Sciatic nerve (tissue), 2 donors: ENCODE results near the gene BET1L. TPM values are rescaled to one million over a fixed set of nuclear protein-coding genes. Genes with fewer than 3 reads are reported as not detected.
A peak's percentile ranks its signal among the peaks of the same experiment; 100 is the strongest.

Experiments used
- ATAC-seq: fragments of 200-7000 bp; cut with Tn5 transposase; one replicate; pipeline ENCODE4 v1.9.1; 2020; ENCODE audit warnings: mild to moderate bottlenecking, moderate library complexity
- DNase-seq: peaks from one replicate; pipeline ENCODE4 v3.0.0-alpha.2; 2020; ENCODE audit warnings: low spot score
- intact Hi-C: fragments of 100-400 bp; cut with DNase I; formaldehyde crosslinking; loops from one replicate; pipeline ENCODE4 v1.14.2; 2022
- total RNA-seq: library from RNA; stranded (reverse); fragmentation: NEBNext Ultra II Directional; extraction: Animal tissue kit (Norgen Biotek cat#: 25700); gene quantifications from one replicate; pipeline ENCODE4 v1.2.1, GENCODE V29; 2021
- donor health status: DM: no; HTN: no; CAD: no.
- donor health status: DM: no; HTN: no; CAD: no.

BET1L gene
- total RNA-seq, 1 donor from 2014 or later = 48.1 TPM

- ATAC-seq (no peak), DNase-seq (peak; percentile 46)
- intact Hi-C loops = no loop called here
Observed at GRCh38 chr11:212150-213100, 5.2 kb upstream of the BET1L start.

GRCh38 chr11:211741-212140 lies 4.5 kb upstream of the BET1L start:
- DNase-seq (peak; percentile 17), ATAC-seq (no peak)
- intact Hi-C loops = no loop called here

GRCh38 chr11:211295-211694 lies 4.1 kb upstream of the BET1L start:
- intact Hi-C loops = no loop called here
- no peak for ATAC-seq
- peak; percentile 57 for DNase-seq

- ATAC-seq (no peak), DNase-seq (peak; percentile 60)
- intact Hi-C loops = no loop called here
Observed at GRCh38 chr11:210803-211180, 3.6 kb upstream of the BET1L start.

GRCh38 chr11:210122-210802 lies 3.1 kb upstream of the BET1L start:
- peak; percentile 54 for DNase-seq

GRCh38 chr11:209275-210121 lies 2.3 kb upstream of the BET1L start:
- ATAC-seq (no peak), DNase-seq (peak; percentile 61)
- intact Hi-C loops = no loop called here

More at GRCh38 chr11:210122-210802, 3.1 kb upstream of the BET1L start:
- no peak for ATAC-seq
- intact Hi-C loops = no loop called here

GRCh38 chr11:208917-209260 lies 1.7 kb upstream of the BET1L start:
- intact Hi-C loops = no loop called here
- ATAC-seq = no peak
- peak; percentile 78 for DNase-seq

- DNase-seq (peak; percentile 88), ATAC-seq (peak; percentile 85)
- intact Hi-C loops = no loop called here
Observed at GRCh38 chr11:208181-208916, 1.1 kb upstream of the BET1L start.

- DNase-seq (no peak), ATAC-seq (peak; percentile 9)
- intact Hi-C loops = no loop called here
Observed at GRCh38 chr11:207863-208180, 623 bp upstream of the BET1L start.

GRCh38 chr11:206526-207207 lies 532 bp downstream of the BET1L start:
- intact Hi-C loops = no loop called here
- DNase-seq (no peak), ATAC-seq (no peak)

- ATAC-seq (no peak), DNase-seq (no peak)
- intact Hi-C loops = no loop called here
Observed at GRCh38 chr11:206002-206384, 1.2 kb downstream of the BET1L start.

- ATAC-seq = no peak
- no peak for DNase-seq
- intact Hi-C loops = no loop called here
Observed at GRCh38 chr11:205221-206001, 1.8 kb downstream of the BET1L start.

- DNase-seq (peak; percentile 51), ATAC-seq (no peak)
- intact Hi-C loops = no loop called here
Observed at GRCh38 chr11:204587-205109, 2.6 kb downstream of the BET1L start.

- ATAC-seq (no peak), DNase-seq (no peak)
- intact Hi-C loops = no loop called here
Observed at GRCh38 chr11:203945-204586, 3.1 kb downstream of the BET1L start.

GRCh38 chr11:203056-203944 lies 3.9 kb downstream of the BET1L start:
- DNase-seq (no peak), ATAC-seq (no peak)
- intact Hi-C loops = no loop called here

- no peak for DNase-seq
- intact Hi-C loops = no loop called here
- no peak for ATAC-seq
Observed at GRCh38 chr11:202490-202889, 4.7 kb downstream of the BET1L start.
